ENCODE data around the gene NRN1. TPM values are rescaled to one million over a fixed set of nuclear protein-coding genes. Genes with fewer than 3 reads are reported as not detected.
"Not testable (repeated sequence)": the region's sequence is repeated elsewhere in the genome, so short reads cannot be mapped to it uniquely, and the experiment has no call there.

NRN1 gene
- 90.1 TPM for total RNA-seq

- ATAC-seq (peak; percentile 57), DNase-seq (ENCODE audit: low spot score) (no peak)
- intact Hi-C loops (cut with DNase I), result no loop called here
Measured at GRCh38 chr6:6006428-6007365, at the start of gene NRN1. NRN1 (minus strand) TSS chr6:6006925; CDS start chr6:6006749, 176 bp downstream.

- intact Hi-C loops (cut with DNase I), result no loop called here
- DNase-seq (ENCODE audit: low spot score) (no peak), ATAC-seq (no peak)
Measured at GRCh38 chr6:6052216-6052615, 45.5 kb upstream of the NRN1 start.

GRCh38 chr6:6046716-6047115 lies 40.0 kb upstream of the NRN1 start:
- ATAC-seq (no peak), DNase-seq (ENCODE audit: low spot score) (no peak)
- intact Hi-C loops (cut with DNase I), result no loop called here

DNA sequence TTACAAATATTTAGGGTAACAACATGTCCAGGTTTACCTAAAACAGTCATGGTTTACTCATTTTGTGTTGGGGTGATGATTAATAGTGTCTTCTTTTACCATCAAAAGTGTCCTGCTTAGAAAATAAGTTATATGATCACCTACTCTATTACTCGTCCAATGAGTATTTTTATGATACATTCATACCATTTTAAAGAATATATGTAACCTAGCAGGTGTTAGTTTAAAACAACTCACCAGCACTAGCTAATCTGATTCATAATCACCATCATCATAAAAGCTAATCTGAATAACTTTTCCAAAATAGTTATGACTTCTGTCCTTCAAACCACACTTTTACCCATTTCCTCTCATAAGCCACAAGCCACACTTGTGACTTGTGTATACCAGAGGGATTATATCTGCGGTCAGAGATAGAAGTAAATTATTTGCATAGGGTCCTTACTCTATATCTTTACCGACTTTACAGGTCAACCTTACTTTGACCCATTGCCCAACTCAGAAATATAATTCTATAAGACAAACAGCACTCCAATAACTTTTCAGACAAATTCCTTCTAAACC lies 33.3 kb upstream of the NRN1 start:
- ATAC-seq (no peak), DNase-seq (ENCODE audit: low spot score) (no peak)
- intact Hi-C loops (cut with DNase I), result no loop called here

GRCh38 chr6:6037179-6037578 lies 30.5 kb upstream of the NRN1 start:
- intact Hi-C loops (cut with DNase I), result no loop called here
- ATAC-seq, result no peak
- DNase-seq (ENCODE audit: low spot score), result no peak

DNA sequence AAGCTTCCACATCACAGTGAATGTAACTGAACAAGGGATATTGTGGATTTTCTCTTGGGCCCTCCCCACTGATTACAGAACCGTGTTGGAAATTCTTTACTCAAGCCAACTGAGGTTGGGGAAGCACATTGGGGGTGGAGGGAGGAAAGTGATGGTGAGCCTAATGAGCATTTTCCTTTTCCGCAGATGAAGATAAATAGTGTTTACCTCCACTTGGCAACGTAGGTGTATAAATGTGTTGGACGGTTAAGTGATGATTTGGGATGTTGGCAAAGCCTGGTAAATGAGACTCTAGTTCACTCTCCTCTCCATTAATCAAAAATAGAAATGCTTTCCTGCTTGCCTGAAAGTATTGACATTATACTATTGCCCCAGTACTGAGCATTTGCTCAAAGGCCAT lies 27.1 kb upstream of the NRN1 start:
- DNase-seq (ENCODE audit: low spot score), result no peak
- ATAC-seq, result no peak
- intact Hi-C loops (cut with DNase I), result no loop called here

GRCh38 chr6:6026513-6027205 lies 19.9 kb upstream of the NRN1 start:
- intact Hi-C loops (cut with DNase I), result no loop called here
- ATAC-seq (no peak), DNase-seq (ENCODE audit: low spot score) (no peak)

- DNase-seq (ENCODE audit: low spot score) (no peak), ATAC-seq (no peak)
- intact Hi-C loops (cut with DNase I), result no loop called here
Measured at GRCh38 chr6:6025736-6026135, 19.0 kb upstream of the NRN1 start.

DNA sequence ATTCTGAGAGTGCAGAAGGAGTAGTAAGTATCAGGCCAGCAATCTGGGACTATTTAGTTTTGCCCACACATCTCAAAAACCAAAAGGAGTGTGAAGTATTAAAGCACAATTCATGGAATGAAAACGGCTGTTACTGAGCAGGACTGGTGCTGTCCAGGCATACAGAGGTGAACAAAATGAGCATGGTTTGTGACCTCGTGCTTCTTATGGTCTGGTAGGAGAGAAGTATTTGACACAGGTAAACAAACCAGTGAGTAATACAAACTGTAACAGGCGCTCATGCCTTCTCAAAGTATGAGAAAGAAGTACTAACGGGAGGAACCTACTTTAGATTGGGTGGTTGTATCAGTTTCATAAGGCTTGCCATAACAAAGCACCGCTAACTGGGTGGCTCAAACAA lies 17.5 kb upstream of the NRN1 start:
- ATAC-seq, result no peak
- intact Hi-C loops (cut with DNase I), result no loop called here
- no peak for DNase-seq (ENCODE audit: low spot score)

- intact Hi-C loops (cut with DNase I); ATAC-seq; DNase-seq (ENCODE audit: low spot score): not testable (repeated sequence)
Measured at GRCh38 chr6:6022841-6023240, 16.1 kb upstream of the NRN1 start.

GRCh38 chr6:6008648-6009421 lies 2.1 kb upstream of the NRN1 start:
- peak; percentile 94 for ATAC-seq
- peak; percentile 92 for DNase-seq (ENCODE audit: low spot score)
- intact Hi-C loops (cut with DNase I), result no loop called here

DNA sequence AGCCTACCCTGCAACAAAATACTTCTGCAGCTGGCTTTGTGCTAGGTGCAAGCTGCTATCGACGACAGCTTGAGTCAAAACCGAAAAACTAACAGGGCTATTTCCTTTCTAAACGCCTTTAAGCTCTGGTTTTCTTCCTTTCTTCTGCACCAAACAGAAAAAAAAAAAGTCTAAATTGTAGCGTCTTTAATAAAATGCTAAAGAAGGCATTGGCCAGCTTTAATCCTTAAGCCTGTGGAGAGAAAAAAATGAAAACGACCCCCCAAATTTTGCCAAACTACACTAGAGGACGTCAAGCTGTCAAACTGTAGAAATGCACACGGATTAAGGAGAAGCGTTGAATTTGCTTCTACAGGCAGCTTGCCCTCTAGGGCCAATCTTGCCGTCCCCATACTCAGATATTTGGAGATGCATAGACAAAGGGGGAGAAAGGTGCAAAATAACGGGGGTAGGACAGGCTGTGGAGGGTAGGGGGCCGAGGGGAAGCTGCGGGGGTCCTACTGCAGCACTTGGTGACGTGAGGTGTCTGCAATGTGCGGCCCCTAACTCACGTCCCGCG lies 1.4 kb upstream of the NRN1 start:
- intact Hi-C loops (cut with DNase I), result no loop called here
- DNase-seq (ENCODE audit: low spot score) (no peak), ATAC-seq (no peak)

GRCh38 chr6:6007366-6008088 lies 802 bp upstream of the NRN1 start:
- DNase-seq (ENCODE audit: low spot score) (no peak), ATAC-seq (peak; percentile 54)
- intact Hi-C loops (cut with DNase I), result no loop called here

GRCh38 chr6:6006006-6006427 lies 708 bp downstream of the NRN1 start:
- intact Hi-C loops (cut with DNase I), result no loop called here
- no peak for DNase-seq (ENCODE audit: low spot score)
- no peak for ATAC-seq

GRCh38 chr6:6005051-6006005 lies 1.4 kb downstream of the NRN1 start:
- ATAC-seq, result no peak
- intact Hi-C loops (cut with DNase I), result no loop called here
- no peak for DNase-seq (ENCODE audit: low spot score)

GRCh38 chr6:6004390-6004995 lies 2.2 kb downstream of the NRN1 start:
- intact Hi-C loops (cut with DNase I), result no loop called here
- no peak for DNase-seq (ENCODE audit: low spot score)
- ATAC-seq, result no peak
